ENCODE results near the gene APOL2.
"Not testable (repeated sequence)": the region's sequence is repeated elsewhere in the genome, so short reads cannot be mapped to it uniquely, and the experiment has no call there.

The APOL2 gene

GRCh38 chr22:36233796-36234195 is 5.5 kb downstream of the APOL2 start:
- no peak for TF ChIP-seq CTCF (IDR thresholded peaks at IDR 0.05; ENCODE audit: low read depth, low read length)
- no peak overlapping the region for H3K4me3 ChIP-seq (ENCODE audit: low read depth, low read length)

GRCh38 chr22:36232715-36233401 is 6.5 kb downstream of the APOL2 start:
- no peak overlapping the region for H3K4me3 ChIP-seq (ENCODE audit: low read depth, low read length)
- TF ChIP-seq CTCF (IDR thresholded peaks at IDR 0.05; ENCODE audit: low read depth, low read length), result no peak

- not testable (repeated sequence) for H3K4me3 ChIP-seq (ENCODE audit: low read depth, low read length)
Measured at GRCh38 chr22:36231051-36231450, 8.3 kb downstream of the APOL2 start.

GRCh38 chr22:36229649-36230048 is 9.7 kb downstream of the APOL2 start:
- H3K4me3 ChIP-seq (ENCODE audit: low read depth, low read length), result not testable (repeated sequence)

- no peak overlapping the region for H3K4me3 ChIP-seq (ENCODE audit: low read depth, low read length)
- no peak for TF ChIP-seq CTCF (IDR thresholded peaks at IDR 0.05; ENCODE audit: low read depth, low read length)
Measured at GRCh38 chr22:36228944-36229343, 10.4 kb downstream of the APOL2 start.

GRCh38 chr22:36228369-36228768 is 11.0 kb downstream of the APOL2 start:
- H3K4me3 ChIP-seq (ENCODE audit: low read depth, low read length), result not testable (repeated sequence)

GRCh38 chr22:36227806-36228205 is 11.5 kb downstream of the APOL2 start:
- TF ChIP-seq CTCF (IDR thresholded peaks at IDR 0.05; ENCODE audit: low read depth, low read length), result no peak
- no peak overlapping the region for H3K4me3 ChIP-seq (ENCODE audit: low read depth, low read length)

GRCh38 chr22:36227396-36227795 is 11.9 kb downstream of the APOL2 start:
- TF ChIP-seq CTCF (IDR thresholded peaks at IDR 0.05; ENCODE audit: low read depth, low read length), result no peak
- no peak overlapping the region for H3K4me3 ChIP-seq (ENCODE audit: low read depth, low read length)

- TF ChIP-seq CTCF (IDR thresholded peaks at IDR 0.05; ENCODE audit: low read depth, low read length), result no peak
Measured at GRCh38 chr22:36226189-36226588, 13.1 kb downstream of the APOL2 start.

More at GRCh38 chr22:36226189-36226588, 13.1 kb downstream of the APOL2 start:
- no peak overlapping the region for H3K4me3 ChIP-seq (ENCODE audit: low read depth, low read length)

All from WI38 (cell line).